GM11168 (cell line): ENCODE data around the gene CCDC88C.
"Not testable (repeated sequence)": the region's sequence is repeated elsewhere in the genome, so short reads cannot be mapped to it uniquely, and the experiment has no call there.

Source experiments
- in situ Hi-C: fragments of 300-500 bp; cut with MboI; formaldehyde crosslinking; loops from one replicate; pipeline ENCODE4 v1.12.0; 2022; ENCODE audit warnings: low sequenced_read_pairs; ENCODE audit not compliant: unreplicated experiment

The CCDC88C gene

GRCh38 chr14:91282954-91283645 lies 134.5 kb downstream of the CCDC88C start:
- in situ Hi-C loops: loop anchor here (10.0 kb wide), 1 partner anchor 98 kb away; no protein-coding TSS in a partner anchor

- in situ Hi-C loops: loop anchor here (10.0 kb wide), 1 partner anchor 97 kb away; no protein-coding TSS in a partner anchor
Measured at GRCh38 chr14:91281346-91281745, 136.3 kb downstream of the CCDC88C start.

- in situ Hi-C loops: loop anchor here (10.0 kb wide), 1 partner anchor 95 kb away; no protein-coding TSS in a partner anchor
Measured at GRCh38 chr14:91280129-91280528, 137.5 kb downstream of the CCDC88C start.

GRCh38 chr14:91279354-91279753 lies 138.3 kb downstream of the CCDC88C start:
- in situ Hi-C loops: no loop called here

GRCh38 chr14:91278383-91278715 lies 139.3 kb downstream of the CCDC88C start:
- in situ Hi-C loops: no loop called here

- in situ Hi-C loops: no loop called here
Measured at GRCh38 chr14:91277546-91278382, 139.9 kb downstream of the CCDC88C start.

GRCh38 chr14:91274796-91275195 lies 142.8 kb downstream of the CCDC88C start:
- in situ Hi-C loops: no loop called here

- in situ Hi-C loops: no loop called here
Measured at GRCh38 chr14:91273885-91274273, 143.7 kb downstream of the CCDC88C start.

GRCh38 chr14:91273273-91273884 lies 144.2 kb downstream of the CCDC88C start:
- in situ Hi-C loops: no loop called here

GRCh38 chr14:91272341-91273272 lies 145.0 kb downstream of the CCDC88C start:
- in situ Hi-C loops: no loop called here

GRCh38 chr14:91271639-91272038 lies 146.0 kb downstream of the CCDC88C start:
- in situ Hi-C loops: no loop called here

GRCh38 chr14:91270619-91271018 lies 147.0 kb downstream of the CCDC88C start:
- in situ Hi-C loops: no loop called here

- in situ Hi-C loops: no loop called here
Measured at GRCh38 chr14:91270188-91270587, 147.4 kb downstream of the CCDC88C start.

- in situ Hi-C loops: no loop called here
Measured at GRCh38 chr14:91269076-91269991, 148.3 kb downstream of the CCDC88C start.

GRCh38 chr14:91267965-91268437 lies 149.6 kb downstream of the CCDC88C start:
- in situ Hi-C loops: no loop called here

- in situ Hi-C loops: not testable (repeated sequence)
Measured at GRCh38 chr14:91266276-91266675, 151.3 kb downstream of the CCDC88C start.

GRCh38 chr14:91265404-91265803 lies 152.2 kb downstream of the CCDC88C start:
- in situ Hi-C loops: no loop called here

- in situ Hi-C loops: no loop called here
Measured at GRCh38 chr14:91264151-91265150, 153.2 kb downstream of the CCDC88C start.
